ENCODE results near the gene POLR2H.
A peak's percentile ranks its signal among the peaks of the same experiment; 100 is the strongest.

The POLR2H gene

GRCh38 chr3:184325715-184326369, 35.7 kb upstream of the POLR2H start:
- no peaks in the 10 kb centered on the region for H3K9me3 Mint-ChIP-seq
- H3K4me3 Mint-ChIP-seq, result no peak overlapping the region
- no peaks in the 10 kb centered on the region for H3K27me3 Mint-ChIP-seq
- ATAC-seq (replicated peaks; ENCODE audit: extremely low read depth, poor library complexity, severe bottlenecking) (no peak), DNase-seq (ENCODE audit: low spot score in 2 of 2) (no peak)
- H3K36me3 Mint-ChIP-seq (ENCODE audit: insufficient read depth), result peaks cover 76% of the 10 kb centered on the region
- no peak overlapping the region for H3K27ac Mint-ChIP-seq (ENCODE audit: low read depth)
- peaks cover 11% of the 10 kb centered on the region for H3K4me1 Mint-ChIP-seq

GRCh38 chr3:184327171-184327570, 34.3 kb upstream of the POLR2H start:
- Mint-ChIP-seq H3K27me3 (no peaks in the 10 kb centered on the region), H3K27ac (ENCODE audit: low read depth) (peak overlapping the region; percentile 71), H3K4me3 (no peak overlapping the region), H3K4me1 (peaks cover 11% of the 10 kb centered on the region), H3K36me3 (ENCODE audit: insufficient read depth) (peaks cover 80% of the 10 kb centered on the region), H3K9me3 (no peaks in the 10 kb centered on the region)
- DNase-seq (ENCODE audit: low spot score in 2 of 2) (no peak), ATAC-seq (replicated peaks; ENCODE audit: extremely low read depth, poor library complexity, severe bottlenecking) (no peak)

GRCh38 chr3:184328516-184328915, 33.0 kb upstream of the POLR2H start:
- peaks cover 23% of the 10 kb centered on the region for H3K4me1 Mint-ChIP-seq
- peaks cover 78% of the 10 kb centered on the region for H3K36me3 Mint-ChIP-seq (ENCODE audit: insufficient read depth)
- H3K4me3 Mint-ChIP-seq, result no peak overlapping the region
- DNase-seq (ENCODE audit: low spot score in 2 of 2) (no peak), ATAC-seq (replicated peaks; ENCODE audit: extremely low read depth, poor library complexity, severe bottlenecking) (no peak)
- no peaks in the 10 kb centered on the region for H3K9me3 Mint-ChIP-seq
- H3K27me3 Mint-ChIP-seq, result no peaks in the 10 kb centered on the region
- H3K27ac Mint-ChIP-seq (ENCODE audit: low read depth), result no peak overlapping the region

GRCh38 chr3:184332370-184333090, 29.0 kb upstream of the POLR2H start:
- peaks cover 72% of the 10 kb centered on the region for H3K36me3 Mint-ChIP-seq (ENCODE audit: insufficient read depth)
- no peaks in the 10 kb centered on the region for H3K27me3 Mint-ChIP-seq
- H3K27ac Mint-ChIP-seq (ENCODE audit: low read depth), result peak overlapping the region; percentile 74
- no peak for DNase-seq (ENCODE audit: low spot score in 2 of 2)
- peaks cover 43% of the 10 kb centered on the region for H3K4me1 Mint-ChIP-seq
- H3K9me3 Mint-ChIP-seq, result no peaks in the 10 kb centered on the region
- ATAC-seq (replicated peaks; ENCODE audit: extremely low read depth, poor library complexity, severe bottlenecking), result no peak
- H3K4me3 Mint-ChIP-seq, result no peak overlapping the region

- Mint-ChIP-seq H3K36me3 (ENCODE audit: insufficient read depth) (peaks cover 68% of the 10 kb centered on the region), H3K9me3 (no peaks in the 10 kb centered on the region), H3K27me3 (no peaks in the 10 kb centered on the region), H3K4me1 (peaks cover 50% of the 10 kb centered on the region), H3K27ac (ENCODE audit: low read depth) (peak overlapping the region; percentile 74), H3K4me3 (no peak overlapping the region)
- no peak for ATAC-seq (replicated peaks; ENCODE audit: extremely low read depth, poor library complexity, severe bottlenecking)
- DNase-seq (ENCODE audit: low spot score in 2 of 2), result no peak
Measured at GRCh38 chr3:184333190-184333589, 28.3 kb upstream of the POLR2H start.

GRCh38 chr3:184333700-184334099, 27.8 kb upstream of the POLR2H start:
- no peaks in the 10 kb centered on the region for H3K9me3 Mint-ChIP-seq
- peaks cover 50% of the 10 kb centered on the region for H3K4me1 Mint-ChIP-seq
- H3K36me3 Mint-ChIP-seq (ENCODE audit: insufficient read depth), result peaks cover 64% of the 10 kb centered on the region
- no peaks in the 10 kb centered on the region for H3K27me3 Mint-ChIP-seq
- no peak overlapping the region for H3K4me3 Mint-ChIP-seq
- peak overlapping the region; percentile 74 for H3K27ac Mint-ChIP-seq (ENCODE audit: low read depth)
- ATAC-seq (replicated peaks; ENCODE audit: extremely low read depth, poor library complexity, severe bottlenecking) (no peak), DNase-seq (ENCODE audit: low spot score in 2 of 2) (no peak)

GRCh38 chr3:184334470-184335158, 26.9 kb upstream of the POLR2H start:
- Mint-ChIP-seq H3K36me3 (ENCODE audit: insufficient read depth) (peaks cover 55% of the 10 kb centered on the region), H3K4me1 (peaks cover 47% of the 10 kb centered on the region), H3K4me3 (peak overlapping the region; percentile 83), H3K9me3 (no peaks in the 10 kb centered on the region), H3K27me3 (no peaks in the 10 kb centered on the region), H3K27ac (ENCODE audit: low read depth) (peak overlapping the region; percentile 74)
- ATAC-seq (replicated peaks; ENCODE audit: extremely low read depth, poor library complexity, severe bottlenecking), result peak; percentile 35
- DNase-seq (ENCODE audit: low spot score in 2 of 2), result no peak

- peak overlapping the region; percentile 74 for H3K27ac Mint-ChIP-seq (ENCODE audit: low read depth)
- no peaks in the 10 kb centered on the region for H3K9me3 Mint-ChIP-seq
- H3K36me3 Mint-ChIP-seq (ENCODE audit: insufficient read depth), result peaks cover 50% of the 10 kb centered on the region
- no peak for DNase-seq (ENCODE audit: low spot score in 2 of 2)
- peak; percentile 11 for ATAC-seq (replicated peaks; ENCODE audit: extremely low read depth, poor library complexity, severe bottlenecking)
- H3K4me3 Mint-ChIP-seq, result peak overlapping the region; percentile 83
- H3K27me3 Mint-ChIP-seq, result no peaks in the 10 kb centered on the region
- H3K4me1 Mint-ChIP-seq, result peaks cover 44% of the 10 kb centered on the region
Measured at GRCh38 chr3:184335291-184335660, 26.2 kb upstream of the POLR2H start.

GRCh38 chr3:184335661-184336546, 25.6 kb upstream of the POLR2H start:
- H3K36me3 Mint-ChIP-seq (ENCODE audit: insufficient read depth), result peaks cover 50% of the 10 kb centered on the region
- peak overlapping the region; percentile 83 for H3K4me3 Mint-ChIP-seq
- DNase-seq (ENCODE audit: low spot score in 2 of 2) (peak; percentile 79 to 89), ATAC-seq (replicated peaks; ENCODE audit: extremely low read depth, poor library complexity, severe bottlenecking) (peak; percentile 70)
- H3K9me3 Mint-ChIP-seq, result no peaks in the 10 kb centered on the region
- H3K27ac Mint-ChIP-seq (ENCODE audit: low read depth), result peak overlapping the region; percentile 74
- H3K27me3 Mint-ChIP-seq, result no peaks in the 10 kb centered on the region
- H3K4me1 Mint-ChIP-seq, result peaks cover 48% of the 10 kb centered on the region

- Mint-ChIP-seq H3K36me3 (ENCODE audit: insufficient read depth) (peaks cover 41% of the 10 kb centered on the region), H3K27ac (ENCODE audit: low read depth) (peak overlapping the region; percentile 74), H3K4me1 (peaks cover 52% of the 10 kb centered on the region), H3K27me3 (no peaks in the 10 kb centered on the region), H3K9me3 (no peaks in the 10 kb centered on the region), H3K4me3 (peak overlapping the region; percentile 83)
- DNase-seq (ENCODE audit: low spot score in 2 of 2) (no peak), ATAC-seq (replicated peaks; ENCODE audit: extremely low read depth, poor library complexity, severe bottlenecking) (no peak)
Measured at GRCh38 chr3:184336547-184337398, 24.7 kb upstream of the POLR2H start.

GRCh38 chr3:184337399-184337714, 24.2 kb upstream of the POLR2H start, which contains the start of gene FAM131A:
Gene FAM131A, plus strand, starts transcription at chr3:184337600. Its CDS starts 31 bp downstream, at chr3:184337631.
- H3K4me1 Mint-ChIP-seq, result peaks cover 51% of the 10 kb centered on the region
- H3K36me3 Mint-ChIP-seq (ENCODE audit: insufficient read depth), result peaks cover 35% of the 10 kb centered on the region
- DNase-seq (ENCODE audit: low spot score in 2 of 2) (no peak), ATAC-seq (replicated peaks; ENCODE audit: extremely low read depth, poor library complexity, severe bottlenecking) (no peak)
- peak within 1 kb of the TSS; percentile 83 for H3K4me3 Mint-ChIP-seq
- H3K27ac Mint-ChIP-seq (ENCODE audit: low read depth), result peak within 1 kb of the TSS; percentile 74
- H3K27me3 Mint-ChIP-seq, result no peaks in the 10 kb centered on the region
- no peaks in the 10 kb centered on the region for H3K9me3 Mint-ChIP-seq
